WTC11 (cell line): ENCODE measurements around the gene ABCF2.

ENCODE experiments used
- ETV6 ChIP-seq: sonication (generic); formaldehyde crosslinking; IDR thresholded peaks from 2 replicates; pipeline ENCODE4 v1.8.1; 2022; ENCODE audit warnings: mild to moderate bottlenecking, missing genetic modification reagents
- SP1 ChIP-seq: sonication (generic); formaldehyde crosslinking; conservative IDR thresholded peaks from 2 replicates; pipeline ENCODE4 v1.8.1; 2022; ENCODE audit warnings: missing genetic modification reagents
- TF ChIP-seq, protein P1 (sequence below): sonication (generic); formaldehyde crosslinking; IDR thresholded peaks from 2 replicates; pipeline ENCODE4 v1.8.1; 2023; ENCODE audit warnings: mild to moderate bottlenecking, missing genetic modification reagents, borderline replicate concordance
- TF ChIP-seq, protein P2 (sequence below): fragments of 200-600 bp; IDR thresholded peaks from 2 replicates; pipeline ENCODE4 v1.8.0; 2022; ENCODE audit warnings: antibody characterized with exemption
- TF ChIP-seq, protein P3 (sequence below): sonication (generic); formaldehyde crosslinking; IDR thresholded peaks from 2 replicates; pipeline ENCODE4 v1.8.0; 2023; ENCODE audit warnings: missing genetic modification reagents
- TF ChIP-seq, protein P4 (sequence below): sonication (generic); formaldehyde crosslinking; conservative IDR thresholded peaks from 2 replicates; pipeline ENCODE4 v1.8.1; 2022; ENCODE audit warnings: mild to moderate bottlenecking, missing genetic modification reagents

DNA sequence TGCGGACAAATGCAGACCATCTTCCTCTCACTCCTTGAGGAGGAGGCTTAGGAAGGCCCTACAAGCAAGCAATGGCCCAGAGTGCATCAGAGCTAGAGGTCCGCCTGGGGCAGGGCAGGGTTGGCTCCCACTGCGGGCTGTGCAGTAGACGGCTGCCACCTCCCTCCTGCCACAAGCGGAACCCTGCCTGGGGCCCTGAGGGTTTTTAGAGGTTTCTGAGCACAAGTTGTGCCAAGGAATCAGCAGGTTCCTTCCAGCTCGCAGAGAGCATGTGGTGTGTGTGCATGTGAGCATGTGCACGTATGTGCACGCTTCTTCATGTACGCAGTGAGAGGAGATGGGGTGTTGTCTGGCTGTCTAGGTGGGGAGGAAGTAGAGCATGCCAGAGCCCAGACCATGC, 47.4 kb upstream of the ABCF2 start:
- TF ChIP-seq ETV6 (CRISPR knock-in tag), result no peak
- TF ChIP-seq, protein P1, sequence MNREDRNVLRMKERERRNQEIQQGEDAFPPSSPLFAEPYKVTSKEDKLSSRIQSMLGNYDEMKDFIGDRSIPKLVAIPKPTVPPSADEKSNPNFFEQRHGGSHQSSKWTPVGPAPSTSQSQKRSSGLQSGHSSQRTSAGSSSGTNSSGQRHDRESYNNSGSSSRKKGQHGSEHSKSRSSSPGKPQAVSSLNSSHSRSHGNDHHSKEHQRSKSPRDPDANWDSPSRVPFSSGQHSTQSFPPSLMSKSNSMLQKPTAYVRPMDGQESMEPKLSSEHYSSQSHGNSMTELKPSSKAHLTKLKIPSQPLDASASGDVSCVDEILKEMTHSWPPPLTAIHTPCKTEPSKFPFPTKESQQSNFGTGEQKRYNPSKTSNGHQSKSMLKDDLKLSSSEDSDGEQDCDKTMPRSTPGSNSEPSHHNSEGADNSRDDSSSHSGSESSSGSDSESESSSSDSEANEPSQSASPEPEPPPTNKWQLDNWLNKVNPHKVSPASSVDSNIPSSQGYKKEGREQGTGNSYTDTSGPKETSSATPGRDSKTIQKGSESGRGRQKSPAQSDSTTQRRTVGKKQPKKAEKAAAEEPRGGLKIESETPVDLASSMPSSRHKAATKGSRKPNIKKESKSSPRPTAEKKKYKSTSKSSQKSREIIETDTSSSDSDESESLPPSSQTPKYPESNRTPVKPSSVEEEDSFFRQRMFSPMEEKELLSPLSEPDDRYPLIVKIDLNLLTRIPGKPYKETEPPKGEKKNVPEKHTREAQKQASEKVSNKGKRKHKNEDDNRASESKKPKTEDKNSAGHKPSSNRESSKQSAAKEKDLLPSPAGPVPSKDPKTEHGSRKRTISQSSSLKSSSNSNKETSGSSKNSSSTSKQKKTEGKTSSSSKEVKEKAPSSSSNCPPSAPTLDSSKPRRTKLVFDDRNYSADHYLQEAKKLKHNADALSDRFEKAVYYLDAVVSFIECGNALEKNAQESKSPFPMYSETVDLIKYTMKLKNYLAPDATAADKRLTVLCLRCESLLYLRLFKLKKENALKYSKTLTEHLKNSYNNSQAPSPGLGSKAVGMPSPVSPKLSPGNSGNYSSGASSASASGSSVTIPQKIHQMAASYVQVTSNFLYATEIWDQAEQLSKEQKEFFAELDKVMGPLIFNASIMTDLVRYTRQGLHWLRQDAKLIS, result no peak
- TF ChIP-seq, protein P2, sequence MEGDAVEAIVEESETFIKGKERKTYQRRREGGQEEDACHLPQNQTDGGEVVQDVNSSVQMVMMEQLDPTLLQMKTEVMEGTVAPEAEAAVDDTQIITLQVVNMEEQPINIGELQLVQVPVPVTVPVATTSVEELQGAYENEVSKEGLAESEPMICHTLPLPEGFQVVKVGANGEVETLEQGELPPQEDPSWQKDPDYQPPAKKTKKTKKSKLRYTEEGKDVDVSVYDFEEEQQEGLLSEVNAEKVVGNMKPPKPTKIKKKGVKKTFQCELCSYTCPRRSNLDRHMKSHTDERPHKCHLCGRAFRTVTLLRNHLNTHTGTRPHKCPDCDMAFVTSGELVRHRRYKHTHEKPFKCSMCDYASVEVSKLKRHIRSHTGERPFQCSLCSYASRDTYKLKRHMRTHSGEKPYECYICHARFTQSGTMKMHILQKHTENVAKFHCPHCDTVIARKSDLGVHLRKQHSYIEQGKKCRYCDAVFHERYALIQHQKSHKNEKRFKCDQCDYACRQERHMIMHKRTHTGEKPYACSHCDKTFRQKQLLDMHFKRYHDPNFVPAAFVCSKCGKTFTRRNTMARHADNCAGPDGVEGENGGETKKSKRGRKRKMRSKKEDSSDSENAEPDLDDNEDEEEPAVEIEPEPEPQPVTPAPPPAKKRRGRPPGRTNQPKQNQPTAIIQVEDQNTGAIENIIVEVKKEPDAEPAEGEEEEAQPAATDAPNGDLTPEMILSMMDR, result no peak
- TF ChIP-seq, protein P3, sequence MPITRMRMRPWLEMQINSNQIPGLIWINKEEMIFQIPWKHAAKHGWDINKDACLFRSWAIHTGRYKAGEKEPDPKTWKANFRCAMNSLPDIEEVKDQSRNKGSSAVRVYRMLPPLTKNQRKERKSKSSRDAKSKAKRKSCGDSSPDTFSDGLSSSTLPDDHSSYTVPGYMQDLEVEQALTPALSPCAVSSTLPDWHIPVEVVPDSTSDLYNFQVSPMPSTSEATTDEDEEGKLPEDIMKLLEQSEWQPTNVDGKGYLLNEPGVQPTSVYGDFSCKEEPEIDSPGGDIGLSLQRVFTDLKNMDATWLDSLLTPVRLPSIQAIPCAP (CRISPR knock-in tag), result no peak
- TF ChIP-seq, protein P4, sequence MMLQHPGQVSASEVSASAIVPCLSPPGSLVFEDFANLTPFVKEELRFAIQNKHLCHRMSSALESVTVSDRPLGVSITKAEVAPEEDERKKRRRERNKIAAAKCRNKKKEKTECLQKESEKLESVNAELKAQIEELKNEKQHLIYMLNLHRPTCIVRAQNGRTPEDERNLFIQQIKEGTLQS, result no peak
- no peak for TF ChIP-seq SP1 (CRISPR knock-in tag)
